Endothelial cell of umbilical vein (primary cell): ENCODE data around the gene HIVEP1. TPM values are rescaled to one million over a fixed set of nuclear protein-coding genes. Genes with fewer than 3 reads are reported as not detected.

Experiments
- BruUV-seq: library from RNA; stranded (reverse); fragments of 400-500 nt; replicated peaks from 2 replicates; lab custom pipeline; 2021; lab: Mats Ljungman, UMichigan
- CTCF ChIA-PET: fragments of 300-600, 350-600 bp; sonication (Branson Sonifier 250); formaldehyde crosslinking; loops from one replicate; lab custom pipeline; 2021; ENCODE audit warnings: antibody characterized with exemption, inconsistent platforms; lab: Charles Lee
- POLR2A ChIA-PET: fragments of 300-600, 350-600 bp; sonication (Branson Sonifier 250); formaldehyde crosslinking; loops from one replicate; lab custom pipeline; 2021; ENCODE audit warnings: antibody characterized with exemption, inconsistent platforms; lab: Charles Lee
- DNase-seq: peaks from one replicate; pipeline ENCODE4 v3.0.0-alpha.2; 2011; ENCODE audit warnings: low read depth, low spot score
- FAIRE-seq: peaks from 2 replicates; lab custom pipeline; 2011; peaks lifted over from hg19 to GRCh38; lab: Jason Lieb, UNC
- H2AFZ ChIP-seq: 2 replicates; pipeline ENCODE4 v1.6.0; 2012; ENCODE audit warnings: low read depth, low read length, control low read depth, inconsistent platforms
- H3K27ac ChIP-seq: 2 replicates; pipeline ENCODE4 v1.5.1; 2011; ENCODE audit warnings: low read depth, mild to moderate bottlenecking, control low read depth, low read length, moderate library complexity; ENCODE audit not compliant: insufficient read depth
- H3K27me3 ChIP-seq, 2 experiments: 2 replicates each; pipeline versions ENCODE4 v1.6.0 to v1.6.1; 2011; ENCODE audit warnings: low read length in 2 of 2, mixed read lengths in 1 of 2; ENCODE audit not compliant: control insufficient read depth in 2 of 2, insufficient read depth in 2 of 2
- H3K36me3 ChIP-seq, 2 experiments: 2 replicates in 1 of 2; 3 replicates in 1 of 2; pipeline ENCODE4 v1.5.1; 2011; ENCODE audit warnings: low read length in 2 of 2, mild to moderate bottlenecking in 1 of 2, moderate library complexity in 1 of 2; ENCODE audit not compliant: control insufficient read depth in 2 of 2, insufficient read depth in 2 of 2; ENCODE audit errors: extremely low read depth in 1 of 2
- H3K4me1 ChIP-seq: 3 replicates; pipeline ENCODE4 v1.5.1; 2011; ENCODE audit warnings: mild to moderate bottlenecking, low read length; ENCODE audit not compliant: control insufficient read depth, insufficient read depth; ENCODE audit errors: extremely low read depth
- H3K4me2 ChIP-seq: 2 replicates; pipeline ENCODE4 v1.6.1; 2011; ENCODE audit warnings: low read length, control low read depth, mixed read lengths; ENCODE audit not compliant: insufficient read depth
- H3K4me3 ChIP-seq, 3 experiments: fragments of 200-600 bp in 1 of 3; sonication (generic), shearing (Covaris generic) in 1 of 3; replicated peaks in 1 of 3; 2 replicates each; pipeline ENCODE4 v1.5.1; 2011 to 2016; ENCODE audit warnings: control low read depth in 3 of 3, low read length in 3 of 3, mild to moderate bottlenecking in 2 of 3, inconsistent platforms in 1 of 3, low read depth in 1 of 3, moderate library complexity in 1 of 3; ENCODE audit not compliant: insufficient read depth in 1 of 3
- H3K79me2 ChIP-seq: 2 replicates; pipeline ENCODE4 v1.6.0; 2012; ENCODE audit warnings: low read length, inconsistent platforms; ENCODE audit not compliant: control insufficient read depth, insufficient read depth
- H3K9ac ChIP-seq: replicated peaks from 2 replicates; pipeline ENCODE3; 2011; ENCODE audit warnings: low read length, control low read depth; ENCODE audit not compliant: insufficient read depth; ENCODE audit errors: extremely low read depth
- H3K9me1 ChIP-seq: replicated peaks from 3 replicates; pipeline ENCODE4 v1.6.0; 2011; ENCODE audit warnings: mild to moderate bottlenecking, low read length; ENCODE audit not compliant: control insufficient read depth, insufficient read depth; ENCODE audit errors: extremely low read depth
- H3K9me3 ChIP-seq: replicated peaks from 2 replicates; pipeline ENCODE4 v1.5.1; 2012; ENCODE audit warnings: low read length, inconsistent platforms; ENCODE audit not compliant: control insufficient read depth, insufficient read depth
- H4K20me1 ChIP-seq: replicated peaks from 2 replicates; pipeline ENCODE3; 2011; ENCODE audit warnings: mild to moderate bottlenecking, low read length; ENCODE audit not compliant: control insufficient read depth, insufficient read depth; ENCODE audit errors: extremely low read depth
- CTCF ChIP-seq, 2 donors: IDR thresholded peaks; 1 replicate in 1 of 2; 2 replicates in 1 of 2; pipeline ENCODE4 v1.5.1; 2011; ENCODE audit warnings: low read length in 2 of 2, mild to moderate bottlenecking in 2 of 2, moderate library complexity in 2 of 2, control low read depth in 1 of 2, inconsistent platforms in 1 of 2, low read depth in 1 of 2; ENCODE audit not compliant: insufficient read depth in 1 of 2; ENCODE audit errors: extremely low read depth in 1 of 2
- EZH2 ChIP-seq: IDR thresholded peaks from 2 replicates; pipeline ENCODE4 v1.6.1; 2012; ENCODE audit warnings: borderline replicate concordance, low read depth, mild to moderate bottlenecking, moderate library complexity, low read length, inconsistent platforms; ENCODE audit not compliant: severe bottlenecking
- FOS ChIP-seq: IDR thresholded peaks from 2 replicates; pipeline ENCODE4 v1.6.1; 2011; ENCODE audit warnings: mild to moderate bottlenecking, low read length, moderate library complexity, borderline replicate concordance; ENCODE audit not compliant: insufficient read depth
- GATA2 ChIP-seq: IDR thresholded peaks from 2 replicates; pipeline ENCODE4 v1.7.0; 2011; ENCODE audit warnings: low read depth, mild to moderate bottlenecking, moderate library complexity, mixed read lengths, low read length; ENCODE audit not compliant: insufficient read length, insufficient read depth
- JUN ChIP-seq: IDR thresholded peaks from 2 replicates; pipeline ENCODE4 v1.6.1; 2011; ENCODE audit warnings: borderline replicate concordance, low read depth; ENCODE audit not compliant: insufficient read length, insufficient read depth
- MAX ChIP-seq: IDR thresholded peaks from 2 replicates; pipeline ENCODE4 v1.6.1; 2011; ENCODE audit not compliant: insufficient read depth, insufficient read length
- MYC ChIP-seq: IDR thresholded peaks from one replicate; pipeline ENCODE4 v1.6.1; 2011; ENCODE audit warnings: mild to moderate bottlenecking, low read depth, low read length
- POLR2A ChIP-seq: IDR thresholded peaks from 2 replicates; pipeline ENCODE4 v1.6.1; 2012; ENCODE audit warnings: low read depth, mild to moderate bottlenecking, control low read depth, low read length
- POLR2AphosphoS5 ChIP-seq: IDR thresholded peaks from 2 replicates; pipeline ENCODE4 v1.6.1; 2012; ENCODE audit warnings: low read depth, mild to moderate bottlenecking, control low read depth, low read length, moderate library complexity; ENCODE audit not compliant: insufficient read depth
- dilution Hi-C: fragments of 300-500 bp; cut with MboI; formaldehyde crosslinking; loops from one replicate; pipeline ENCODE4 v1.15.0; 2019; ENCODE audit warnings: low sequenced_read_pairs; ENCODE audit not compliant: extremely low pct_ligation_motif_present
- intact Hi-C: fragments of 100-400 bp; cut with micrococcal nuclease; formaldehyde crosslinking; loops from one replicate; pipeline ENCODE4 v1.10.0; 2022
- polyA plus RNA-seq, 4 experiments: library from polyadenylated mRNA; depleted of rRNA in 3 of 4; stranded (reverse) in 3 of 4; unstranded in 1 of 4; fragments of >200 nt; gene quantifications; 2 replicates each; pipeline versions ENCODE4 v1.2.1 to v1.2.3, GENCODE V29; 2011 to 2012; ENCODE audit warnings: missing spikeins in 1 of 4
- total RNA-seq: library from RNA; stranded (reverse); gene quantifications from 2 replicates; pipeline ENCODE4 v1.2.3, GENCODE V29; 2021

Gene HIVEP1
- total and polyA plus RNA-seq, 2 donors (not counting 3 experiments of a cell fraction or from before 2014, with no cell fraction given), result 33.5 to 49.2 TPM

GRCh38 chr6:12158686-12159415 is 146.7 kb downstream of the HIVEP1 start:
- Histone ChIP-seq H2AFZ (no peak overlapping the region), H3K9me1 (no peaks in the 10 kb centered on the region), H3K27me3 (no peaks in the 10 kb centered on the region), H3K9ac (no peak overlapping the region), H3K9me3 (no peaks in the 10 kb centered on the region), H3K4me3 (no peak overlapping the region), H3K79me2 (peaks cover 4% of the 10 kb centered on the region), H4K20me1 (no peaks in the 10 kb centered on the region), H3K4me1 (no peaks in the 10 kb centered on the region), H3K36me3 (peaks cover 9 to 14% of the 10 kb centered on the region in 2 experiments), H3K27ac (no peak overlapping the region), H3K4me2 (no peak overlapping the region)
- DNase-seq (no peak), FAIRE-seq (no peak)
- POLR2A ChIA-PET, result no interaction called here
- TF ChIP-seq MAX (no peak), MYC (no peak), GATA2 (no peak), EZH2 (no peak), POLR2AphosphoS5 (no peak), FOS (no peak), JUN (no peak), POLR2A (no peak), CTCF (IDR thresholded peaks at IDR 0.05; ENCODE audit: extremely low read depth in 1 of 2, insufficient read depth in 1 of 2, low read depth in 1 of 2, low read length in 2 of 2) (no peak)
- CTCF ChIA-PET, result interaction anchor here (1.5 to 2.2 kb wide), 2 partner anchors 11 to 131 kb away, joined by 4 to 6 read pairs; partner anchors contain the start of gene EDN1
- no TSS peak for BruUV-seq
- intact Hi-C loops (no loop called here), dilution Hi-C loops (no loop called here)
